SIG-M5 (cell line): ENCODE data around the gene PIKFYVE.
"Not testable (repeated sequence)": the region's sequence is repeated elsewhere in the genome, so short reads cannot be mapped to it uniquely, and the experiment has no call there.

Experiments used
- DNase-seq: peaks from one replicate; lab custom pipeline; 2025; lab: John Stamatoyannopoulos, UW

The PIKFYVE gene

GRCh38 chr2:208255557-208256106 is 10.4 kb upstream of the PIKFYVE start:
- DNase-seq = no peak

DNA sequence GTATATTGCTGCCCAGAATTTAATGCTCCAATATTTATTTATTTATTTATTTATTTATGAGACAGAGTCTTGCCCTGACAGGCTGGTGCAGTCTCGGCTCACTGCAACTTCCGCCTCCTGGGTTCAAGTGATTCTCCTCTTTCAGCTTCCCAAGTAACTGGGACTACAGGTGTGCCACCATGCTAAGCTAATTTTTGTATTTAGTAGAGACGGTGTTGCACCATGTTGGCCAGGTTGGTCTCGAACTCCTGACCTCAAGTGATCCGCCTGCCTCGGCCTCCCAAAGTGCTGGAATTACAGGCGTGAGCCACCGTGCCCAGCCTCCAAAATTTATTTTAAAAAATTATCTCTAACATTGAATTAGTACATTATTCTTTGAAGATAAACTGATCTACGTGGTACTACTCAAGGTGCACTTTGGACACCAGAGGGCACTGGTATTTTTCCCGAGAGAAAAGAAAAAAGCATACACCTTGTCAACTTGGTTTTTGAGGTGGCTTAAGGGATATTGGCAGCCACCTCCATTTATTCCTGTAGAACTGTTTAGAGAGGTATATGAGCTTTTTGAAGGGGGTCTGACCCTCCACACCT is 9.8 kb upstream of the PIKFYVE start:
- no peak for DNase-seq

DNA sequence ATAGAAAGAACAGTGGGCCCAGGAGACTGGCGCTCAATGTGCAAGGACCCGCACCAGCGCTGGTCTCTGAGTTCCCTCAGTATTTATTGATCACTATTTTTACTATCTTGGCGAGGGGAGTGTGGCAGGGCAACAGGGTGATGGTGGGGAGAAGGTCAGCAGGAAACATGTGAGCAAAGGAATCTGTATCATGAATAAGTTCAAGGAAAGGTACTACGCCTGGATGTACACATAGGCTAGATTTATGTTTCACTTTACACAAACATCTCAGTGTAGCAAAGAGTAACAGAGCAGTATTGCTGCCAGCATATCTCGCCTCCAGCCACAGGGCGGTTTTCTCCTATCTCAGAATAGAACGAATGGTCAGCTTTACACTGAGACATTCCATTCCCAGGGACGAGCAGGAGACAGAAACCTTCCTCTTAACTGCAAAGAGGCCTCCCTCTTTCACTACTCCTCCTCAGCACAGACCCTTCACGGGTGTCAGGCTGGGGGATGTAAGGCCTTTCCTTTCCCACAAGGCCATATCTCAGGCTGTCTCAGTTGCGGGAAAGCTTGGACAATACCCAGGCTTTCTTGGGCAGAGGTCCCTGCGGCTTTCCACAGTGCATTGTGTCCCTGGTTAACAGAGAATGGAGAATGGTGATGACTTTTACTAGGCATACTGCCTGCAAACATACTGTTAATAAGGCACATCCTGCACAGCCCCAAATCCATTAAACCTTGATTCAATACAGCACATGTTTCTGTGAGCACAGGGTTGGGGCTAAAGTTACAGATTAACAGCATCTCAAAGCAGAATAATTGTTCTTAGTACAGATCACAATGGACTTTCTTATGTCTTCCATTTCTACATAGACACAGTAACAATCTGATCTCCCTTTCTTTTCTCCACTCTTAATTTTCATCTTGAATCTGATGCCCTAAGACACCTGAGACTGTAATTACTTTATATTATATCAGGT is 8.9 kb upstream of the PIKFYVE start:
- DNase-seq = not testable (repeated sequence)

DNA sequence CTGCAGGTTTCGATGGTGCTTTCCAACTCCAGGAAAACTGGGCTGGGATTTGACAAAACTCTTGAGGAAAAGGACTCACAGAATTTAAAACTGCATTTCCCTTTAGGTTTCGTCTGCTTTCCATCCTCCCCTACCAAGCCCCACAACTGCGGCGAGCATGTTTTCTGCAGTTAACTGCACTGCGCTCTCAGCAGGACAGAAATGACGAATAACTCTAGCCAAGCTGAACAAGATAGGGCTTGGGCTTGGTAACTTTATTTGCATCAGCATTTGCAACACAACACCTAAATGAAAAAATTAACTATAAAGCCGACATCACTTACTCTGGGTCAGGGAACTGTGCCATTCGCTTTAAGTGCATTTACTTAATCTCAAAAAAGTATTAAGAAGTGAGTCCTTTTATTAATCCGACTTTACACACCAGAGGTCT is 669 bp upstream of the PIKFYVE start:
- no peak for DNase-seq

- no peak for DNase-seq
Observed at GRCh38 chr2:208266553-208266893, 468 bp downstream of the PIKFYVE start.

- no peak for DNase-seq
Observed at GRCh38 chr2:208266936-208267335, 881 bp downstream of the PIKFYVE start.

GRCh38 chr2:208267526-208267925 is 1.5 kb downstream of the PIKFYVE start:
- DNase-seq = not testable (repeated sequence)

DNA sequence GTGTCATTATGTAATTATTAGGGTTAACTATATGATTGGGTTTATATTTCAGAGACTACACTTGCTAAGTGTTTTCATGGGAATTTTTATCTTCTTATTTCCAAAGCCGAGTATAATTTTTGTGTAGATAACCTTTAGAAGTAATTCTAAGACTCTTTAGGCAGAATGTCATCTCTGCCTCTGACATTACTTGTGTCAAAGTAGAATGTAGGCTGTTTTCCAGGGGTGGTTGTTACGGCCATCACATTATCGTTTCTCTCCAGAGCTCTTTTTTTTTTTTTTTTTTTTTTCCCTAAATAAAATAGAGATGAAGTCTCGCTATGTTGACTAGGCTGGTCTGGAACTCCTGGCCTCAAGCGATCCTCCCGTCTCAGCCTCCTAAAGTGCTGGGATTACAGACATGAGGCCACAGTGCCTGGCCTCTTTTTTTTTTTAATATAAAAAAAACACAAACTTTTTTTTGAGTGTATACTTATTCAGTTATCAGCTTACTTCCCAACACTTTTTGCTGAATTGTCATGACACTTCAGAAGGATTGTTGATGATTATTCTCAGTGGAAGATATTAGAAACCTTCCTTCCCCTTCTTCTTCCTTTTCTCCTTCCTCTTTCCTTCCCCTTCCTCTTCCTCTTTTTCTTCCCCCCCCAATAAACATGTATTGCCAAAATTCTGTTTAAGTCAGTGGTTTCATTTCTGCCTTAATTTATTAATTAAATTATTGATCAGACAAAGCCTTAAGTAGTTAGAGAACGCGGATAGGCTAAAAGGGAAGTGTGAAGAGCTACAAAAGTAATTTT is 2.3 kb downstream of the PIKFYVE start:
- DNase-seq = no peak

DNA sequence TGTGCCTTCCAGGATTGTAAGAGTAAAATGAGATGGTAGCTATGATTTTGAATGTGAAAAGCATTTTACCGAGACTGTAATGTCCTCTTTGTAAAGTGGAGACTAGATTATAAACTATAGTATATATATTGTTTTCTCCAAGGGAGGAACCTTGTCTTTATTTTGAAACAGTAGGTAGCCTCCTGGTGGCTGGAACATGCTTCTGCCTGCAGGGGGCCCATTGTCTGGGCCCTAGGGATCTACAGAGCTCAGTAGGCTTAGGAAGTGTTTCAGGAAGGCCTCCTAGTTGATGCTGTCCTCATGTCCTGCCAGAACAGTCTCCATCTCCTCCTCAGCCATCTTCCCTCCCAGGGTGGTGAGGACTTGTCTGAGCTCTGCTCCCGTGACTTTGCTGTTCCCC is 3.0 kb downstream of the PIKFYVE start:
- DNase-seq = no peak

GRCh38 chr2:208274748-208275147 is 8.7 kb downstream of the PIKFYVE start:
- no peak for DNase-seq

DNA sequence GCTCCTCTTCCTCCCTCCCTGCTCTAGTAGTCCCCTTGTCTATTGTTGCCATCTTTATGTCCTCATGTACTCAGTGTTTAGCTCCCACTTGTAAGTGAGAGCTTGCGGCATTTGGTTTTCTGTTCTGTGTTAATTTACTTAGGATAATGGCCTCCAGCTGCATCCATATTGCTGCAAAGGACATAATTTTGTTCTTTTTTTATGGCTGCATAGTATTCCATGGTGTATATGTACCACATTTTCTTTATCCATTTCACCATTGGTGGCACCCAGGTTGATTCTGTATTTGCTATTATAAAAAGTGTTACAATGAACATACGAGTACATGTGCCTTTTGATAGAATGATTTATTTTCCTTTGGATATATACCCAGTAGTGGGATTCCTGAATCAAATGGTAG is 12.5 kb downstream of the PIKFYVE start:
- DNase-seq = no peak

GRCh38 chr2:208279236-208279635 is 13.2 kb downstream of the PIKFYVE start:
- no peak for DNase-seq

- DNase-seq = no peak
Observed at GRCh38 chr2:208280234-208280633, 14.2 kb downstream of the PIKFYVE start.

- no peak for DNase-seq
Observed at GRCh38 chr2:208280933-208281332, 14.9 kb downstream of the PIKFYVE start.

GRCh38 chr2:208285853-208286252 is 19.8 kb downstream of the PIKFYVE start:
- DNase-seq = no peak

DNA sequence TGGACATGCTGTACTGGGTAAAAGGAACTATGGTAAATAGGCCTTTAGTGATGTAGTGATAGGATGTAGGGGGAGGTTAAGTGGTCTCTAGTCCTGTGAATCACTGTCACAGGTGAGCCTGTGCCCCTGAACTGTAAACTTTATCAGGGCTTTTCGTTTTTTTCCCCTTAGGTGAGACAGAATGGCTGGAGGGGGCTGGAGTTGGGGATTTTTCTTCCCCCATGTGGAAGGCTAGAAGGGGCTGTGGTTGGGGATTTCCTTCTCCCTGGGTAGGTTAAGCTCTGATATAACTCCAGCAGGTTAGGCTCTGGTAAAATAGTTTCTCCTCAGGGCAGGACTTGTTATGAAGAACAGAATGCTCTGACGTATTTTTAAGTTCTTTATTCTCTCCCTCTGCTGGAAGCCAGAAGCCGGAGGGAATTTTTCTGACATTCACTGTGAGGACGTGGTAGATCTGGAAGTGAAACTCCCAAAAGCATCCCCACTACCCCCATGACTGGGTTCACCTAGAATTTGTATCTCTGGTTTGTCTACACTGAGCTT is 28.5 kb downstream of the PIKFYVE start:
- DNase-seq = no peak

DNA sequence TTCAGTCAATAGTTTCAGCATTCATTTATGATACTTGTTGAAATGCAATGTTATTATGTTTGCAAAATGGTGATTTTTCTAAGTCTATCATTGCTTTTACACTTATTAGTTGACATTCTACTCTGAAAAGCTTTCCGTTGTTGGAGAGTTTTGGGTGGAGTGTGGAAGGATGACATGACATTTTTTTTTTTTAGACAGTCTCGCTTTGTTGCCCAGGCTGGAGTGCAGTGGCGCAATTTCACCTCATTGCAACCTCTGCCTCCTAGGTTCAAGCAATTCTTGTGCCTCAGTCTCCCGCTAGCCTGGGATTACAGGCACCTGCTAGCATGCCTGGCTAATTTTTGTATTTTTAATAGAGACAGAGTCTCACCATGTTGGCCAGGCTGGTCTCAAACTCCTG is 29.8 kb downstream of the PIKFYVE start:
- DNase-seq = no peak

- no peak for DNase-seq
Observed at GRCh38 chr2:208296610-208297009, 30.6 kb downstream of the PIKFYVE start.

GRCh38 chr2:208297961-208298360 is 31.9 kb downstream of the PIKFYVE start:
- DNase-seq = no peak

- DNase-seq = no peak
Observed at GRCh38 chr2:208300847-208301618, 35.0 kb downstream of the PIKFYVE start.

GRCh38 chr2:208304157-208304556 is 38.1 kb downstream of the PIKFYVE start:
- no peak for DNase-seq
